Fibroblast of lung (primary cell): ENCODE measurements around the gene DNTT.

ENCODE experiments used
- CTCF ChIP-seq, 2 donors: IDR thresholded peaks in 1 of 2; conservative IDR thresholded peaks in 1 of 2; 1 replicate in 1 of 2; 2 replicates in 1 of 2; pipeline ENCODE4 v1.5.1; 2011 to 2012; ENCODE audit warnings: low read length in 2 of 2, control low read depth in 1 of 2, inconsistent platforms in 1 of 2, low read depth in 1 of 2, mild to moderate bottlenecking in 1 of 2
- EZH2 ChIP-seq: IDR thresholded peaks from 2 replicates; pipeline ENCODE4 v1.5.1; 2012; ENCODE audit warnings: low read length, control low read depth, mild to moderate bottlenecking; ENCODE audit errors: missing control alignments

- TF ChIP-seq EZH2 (no peak), CTCF (conservative IDR thresholded peaks at IDR 0.05 in 1 of 2, IDR thresholded peaks at IDR 0.05 in 1 of 2; ENCODE audit: low read depth in 1 of 2, low read length in 2 of 2) (no peak)
Measured at GRCh38 chr10:96367470-96367869, 63.2 kb downstream of the DNTT start.
